Effector memory CD8-positive, alpha-beta T cell (primary cell): ENCODE measurements around the gene USP9Y.
A peak's percentile ranks its signal among the peaks of the same experiment; 100 is the strongest.

ENCODE experiments used
- ATAC-seq: fragments of 150-1000 bp; cut with Tn5 transposase; replicated peaks from 2 replicates; pipeline ENCODE4 v1.10.0; 2021; ENCODE audit warnings: mild to moderate bottlenecking, moderate library complexity
- DNase-seq, 3 experiments: peaks; one replicate each; pipeline ENCODE4 v3.0.0; 2021
- H3K27ac Mint-ChIP-seq, 2 donors: one replicate each; pipeline ENCODE4 v1.8.0; 2022; ENCODE audit warnings: mild to moderate bottlenecking in 2 of 2, mixed read lengths in 2 of 2, moderate library complexity in 2 of 2
- H3K27me3 Mint-ChIP-seq, 2 donors: one replicate each; pipeline ENCODE4 v1.8.0; 2022; ENCODE audit warnings: mixed read lengths in 2 of 2
- H3K36me3 Mint-ChIP-seq: one replicate; pipeline ENCODE4 v1.8.0; 2022; ENCODE audit warnings: mild to moderate bottlenecking, moderate library complexity, mixed read lengths; ENCODE audit not compliant: insufficient read depth
- H3K4me1 Mint-ChIP-seq, 2 donors: one replicate each; pipeline ENCODE4 v1.8.0; 2022; ENCODE audit warnings: low read depth in 2 of 2, mixed read lengths in 2 of 2
- H3K4me3 Mint-ChIP-seq, 2 donors: one replicate each; pipeline ENCODE4 v1.8.0; 2022; ENCODE audit warnings: mild to moderate bottlenecking in 2 of 2, mixed read lengths in 2 of 2, moderate library complexity in 2 of 2
- H3K9me3 Mint-ChIP-seq, 2 donors: one replicate each; pipeline ENCODE4 v1.8.0; 2022; ENCODE audit warnings: mixed read lengths in 2 of 2

The USP9Y gene

GRCh38 chrY:12733625-12734024 lies 32.6 kb downstream of the USP9Y start:
- Mint-ChIP-seq H3K27me3 (no peaks in the 10 kb centered on the region), H3K9me3 (no peaks in the 10 kb centered on the region), H3K36me3 (peaks cover 33% of the 10 kb centered on the region), H3K4me3 (no peak overlapping the region), H3K27ac (no peak overlapping the region), H3K4me1 (peaks cover under 1 to 32% of the 10 kb centered on the region in 2 donors)
- ATAC-seq (no peak), DNase-seq (no peak)

DNA sequence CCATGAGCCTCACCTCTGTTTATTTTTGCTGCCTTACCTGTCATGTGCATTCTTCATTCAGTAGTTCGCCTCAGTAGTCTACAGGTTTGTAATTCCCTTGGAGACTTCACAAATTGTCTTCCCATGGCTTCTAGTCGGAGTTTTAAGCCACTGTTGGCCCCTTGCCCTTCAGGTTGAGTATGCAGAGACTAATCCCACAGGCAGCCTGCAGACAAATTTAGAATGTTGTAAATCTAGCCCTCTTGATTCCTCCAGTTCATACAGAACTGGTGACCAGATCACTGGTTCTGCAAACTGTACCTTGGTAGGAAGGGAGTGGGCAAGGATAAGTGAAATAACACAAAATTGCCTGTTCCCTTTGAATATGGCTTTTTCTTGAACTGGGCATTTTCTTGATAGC lies 33.0 kb downstream of the USP9Y start:
- no peak overlapping the region for H3K4me3 Mint-ChIP-seq
- DNase-seq (no peak), ATAC-seq (no peak)
- H3K27me3 Mint-ChIP-seq: no peaks in the 10 kb centered on the region
- H3K9me3 Mint-ChIP-seq: no peaks in the 10 kb centered on the region
- peaks cover 37% of the 10 kb centered on the region for H3K36me3 Mint-ChIP-seq
- H3K4me1 Mint-ChIP-seq: peaks cover 0 to 28% of the 10 kb centered on the region in 2 donors
- no peak overlapping the region for H3K27ac Mint-ChIP-seq

GRCh38 chrY:12741414-12741813 lies 40.4 kb downstream of the USP9Y start:
- H3K27me3 Mint-ChIP-seq: no peaks in the 10 kb centered on the region
- no peak overlapping the region for H3K4me3 Mint-ChIP-seq
- peaks cover 62% of the 10 kb centered on the region for H3K36me3 Mint-ChIP-seq
- H3K27ac Mint-ChIP-seq: peak overlapping the region in 1 of 2 donors; percentile 68
- H3K4me1 Mint-ChIP-seq: peaks cover 0 to 15% of the 10 kb centered on the region in 2 donors
- ATAC-seq (no peak), DNase-seq (no peak)
- H3K9me3 Mint-ChIP-seq: no peaks in the 10 kb centered on the region

- no peak for ATAC-seq
- no peaks in the 10 kb centered on the region for H3K27me3 Mint-ChIP-seq
- no peak overlapping the region for H3K4me3 Mint-ChIP-seq
- H3K9me3 Mint-ChIP-seq: no peaks in the 10 kb centered on the region
- no peak for DNase-seq
- no peak overlapping the region for H3K27ac Mint-ChIP-seq
- peaks cover 0 to 20% of the 10 kb centered on the region in 2 donors for H3K4me1 Mint-ChIP-seq
- peaks cover 55% of the 10 kb centered on the region for H3K36me3 Mint-ChIP-seq
Measured at GRCh38 chrY:12742725-12743124, 41.7 kb downstream of the USP9Y start.

- H3K4me3 Mint-ChIP-seq: no peak overlapping the region
- H3K4me1 Mint-ChIP-seq: peaks cover under 1 to 22% of the 10 kb centered on the region in 2 donors
- ATAC-seq: no peak
- no peaks in the 10 kb centered on the region for H3K9me3 Mint-ChIP-seq
- no peaks in the 10 kb centered on the region for H3K27me3 Mint-ChIP-seq
- DNase-seq: no peak
- H3K27ac Mint-ChIP-seq: no peak overlapping the region
- H3K36me3 Mint-ChIP-seq: peaks cover 42% of the 10 kb centered on the region
Measured at GRCh38 chrY:12744091-12744490, 43.1 kb downstream of the USP9Y start.

DNA sequence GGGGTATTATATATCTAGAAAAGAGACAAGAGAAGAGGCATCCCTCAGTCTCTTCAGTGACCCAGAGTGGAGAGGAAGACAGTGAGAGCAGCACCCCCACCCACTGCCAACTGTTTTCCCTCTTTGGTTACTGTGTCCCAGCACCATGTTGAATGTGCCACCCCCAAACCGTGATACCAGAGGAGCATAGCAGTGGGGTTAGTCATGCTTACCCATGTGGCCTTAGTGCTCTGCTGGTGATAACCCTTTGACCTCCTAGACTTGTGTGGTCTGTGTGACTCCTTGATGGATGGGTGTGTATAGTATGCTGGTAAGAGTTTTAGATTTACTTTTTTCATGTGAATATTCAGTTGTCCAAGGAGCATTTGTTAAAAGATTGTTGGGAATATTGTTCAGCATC lies 48.3 kb downstream of the USP9Y start:
- no peak for DNase-seq
- Mint-ChIP-seq H3K27ac (peak overlapping the region in 1 of 2 donors; percentile 65), H3K4me1 (peaks cover 2 to 40% of the 10 kb centered on the region in 2 donors), H3K9me3 (no peaks in the 10 kb centered on the region), H3K36me3 (peaks cover 32% of the 10 kb centered on the region), H3K4me3 (no peak overlapping the region), H3K27me3 (no peaks in the 10 kb centered on the region)
- ATAC-seq: no peak

DNA sequence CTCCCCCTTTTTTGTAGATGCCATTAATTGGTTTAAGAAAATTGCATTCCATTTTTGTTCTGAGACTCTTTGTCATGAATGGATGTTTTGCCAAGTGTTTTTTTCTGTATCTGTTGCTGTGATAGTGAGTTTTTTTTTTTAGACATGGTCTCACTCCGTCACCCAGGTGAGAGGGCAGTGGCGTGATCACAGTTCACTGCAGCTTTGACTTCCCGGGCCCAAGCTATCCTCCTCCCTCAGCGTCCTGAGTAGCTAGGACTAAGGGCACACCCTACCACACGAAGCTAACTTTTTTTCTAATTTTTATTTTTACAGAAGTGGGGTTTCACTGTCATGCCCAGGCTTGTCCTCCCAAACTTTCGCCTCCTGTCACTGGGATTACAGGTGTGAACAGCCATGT lies 51.8 kb downstream of the USP9Y start:
- Mint-ChIP-seq H3K27ac (peak overlapping the region in 1 of 2 donors; percentile 35), H3K9me3 (no peaks in the 10 kb centered on the region), H3K36me3 (peaks cover 29% of the 10 kb centered on the region), H3K27me3 (no peaks in the 10 kb centered on the region), H3K4me3 (no peak overlapping the region), H3K4me1 (peaks cover 5 to 48% of the 10 kb centered on the region in 2 donors)
- no peak for ATAC-seq
- no peak for DNase-seq

- DNase-seq (no peak), ATAC-seq (no peak)
- Mint-ChIP-seq H3K4me1 (peaks cover 3 to 41% of the 10 kb centered on the region in 2 donors), H3K36me3 (peaks cover 41% of the 10 kb centered on the region), H3K27me3 (no peaks in the 10 kb centered on the region), H3K4me3 (no peak overlapping the region), H3K9me3 (no peaks in the 10 kb centered on the region), H3K27ac (peak overlapping the region; percentile 35 to 73)
Measured at GRCh38 chrY:12756021-12756420, 55.0 kb downstream of the USP9Y start.

DNA sequence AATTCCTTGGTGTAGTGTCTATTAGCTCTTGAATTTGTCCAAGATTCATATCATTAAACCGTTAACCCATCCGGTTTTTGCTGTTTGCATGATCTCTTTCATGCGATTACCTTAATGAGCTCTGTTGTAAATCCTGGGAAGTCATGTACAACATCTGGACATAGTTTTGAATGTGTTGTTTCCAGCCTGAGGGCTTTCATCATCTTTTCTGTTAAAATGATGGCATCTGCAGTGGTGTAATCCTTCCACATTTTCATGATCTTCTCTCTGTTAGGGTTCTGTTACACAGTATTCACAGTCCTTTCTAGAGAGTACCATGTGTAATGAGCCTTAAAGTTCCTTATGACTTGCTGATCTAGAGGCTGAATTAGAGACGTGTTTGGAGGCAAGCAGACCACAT lies 64.9 kb downstream of the USP9Y start:
- Mint-ChIP-seq H3K27ac (no peak overlapping the region), H3K27me3 (no peaks in the 10 kb centered on the region), H3K4me3 (no peak overlapping the region), H3K36me3 (peaks cover 18% of the 10 kb centered on the region), H3K4me1 (peaks cover 0 to 3% of the 10 kb centered on the region in 2 donors), H3K9me3 (no peaks in the 10 kb centered on the region)
- no peak for DNase-seq
- no peak for ATAC-seq

- ATAC-seq: no peak
- Mint-ChIP-seq H3K36me3 (peaks cover 44% of the 10 kb centered on the region), H3K27me3 (no peaks in the 10 kb centered on the region), H3K4me3 (no peak overlapping the region), H3K4me1 (peaks cover 0 to 9% of the 10 kb centered on the region in 2 donors), H3K27ac (peak overlapping the region in 1 of 2 donors; percentile 62), H3K9me3 (no peaks in the 10 kb centered on the region)
- DNase-seq: no peak
Measured at GRCh38 chrY:12784521-12784920, 83.5 kb downstream of the USP9Y start.

DNA sequence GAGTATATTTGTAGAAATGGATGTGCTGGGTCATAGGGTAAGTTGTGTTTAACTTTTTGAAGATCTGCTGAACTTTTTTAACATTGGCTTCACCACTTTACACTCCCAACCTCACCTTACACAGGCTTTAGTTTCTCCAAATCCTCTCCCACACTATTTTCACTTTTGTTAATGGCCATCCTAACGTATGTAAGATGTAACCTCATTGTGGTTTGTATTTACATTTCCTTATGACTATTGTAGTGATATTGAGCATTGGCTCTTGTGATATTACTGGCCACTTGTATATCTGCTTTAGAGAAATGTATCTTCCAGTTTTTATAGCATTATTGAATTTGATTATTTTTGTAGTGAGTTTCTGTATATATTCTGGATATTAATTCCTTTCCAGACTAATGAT lies 93.0 kb downstream of the USP9Y start:
- ATAC-seq: no peak

DNA sequence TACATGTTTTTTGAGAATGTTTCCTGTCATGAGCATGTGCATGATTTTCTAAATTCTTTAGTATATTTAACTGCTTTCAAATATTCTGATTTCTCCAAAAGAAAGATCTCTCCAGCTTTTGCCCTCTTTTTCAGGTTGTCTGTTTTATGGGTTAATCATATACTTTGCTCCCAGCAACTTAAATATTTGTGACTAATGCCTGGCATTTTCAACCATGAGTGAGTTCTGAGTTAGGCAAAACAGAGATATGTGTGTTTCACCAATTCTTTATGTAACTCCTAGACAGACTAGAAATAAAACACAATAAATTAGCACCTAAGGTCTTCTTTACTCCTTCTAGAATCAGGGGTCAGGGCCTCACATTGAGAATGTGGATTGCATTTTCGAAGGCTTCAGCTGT lies 107.0 kb downstream of the USP9Y start:
- no peaks in the 10 kb centered on the region for H3K9me3 Mint-ChIP-seq
- DNase-seq (no peak), ATAC-seq (no peak)
- H3K27ac Mint-ChIP-seq: peak overlapping the region in 1 of 2 donors; percentile 35
- H3K4me3 Mint-ChIP-seq: no peak overlapping the region
- H3K27me3 Mint-ChIP-seq: no peaks in the 10 kb centered on the region
- H3K4me1 Mint-ChIP-seq: peaks cover 4 to 22% of the 10 kb centered on the region in 2 donors
- peaks cover 43% of the 10 kb centered on the region for H3K36me3 Mint-ChIP-seq

More for the DNA sequence above, 93.0 kb downstream of the USP9Y start:
- no peak overlapping the region for H3K4me3 Mint-ChIP-seq
- H3K27ac Mint-ChIP-seq: no peak overlapping the region
- H3K27me3 Mint-ChIP-seq: no peaks in the 10 kb centered on the region
- H3K36me3 Mint-ChIP-seq: peaks cover 29% of the 10 kb centered on the region
- H3K9me3 Mint-ChIP-seq: no peaks in the 10 kb centered on the region
- H3K4me1 Mint-ChIP-seq: peaks cover 0 to 13% of the 10 kb centered on the region in 2 donors
- DNase-seq: no peak

GRCh38 chrY:12809034-12809433 lies 108.0 kb downstream of the USP9Y start:
- Mint-ChIP-seq H3K9me3 (no peaks in the 10 kb centered on the region), H3K27me3 (no peaks in the 10 kb centered on the region), H3K36me3 (peaks cover 44% of the 10 kb centered on the region), H3K4me3 (no peak overlapping the region), H3K4me1 (peaks cover 4 to 22% of the 10 kb centered on the region in 2 donors), H3K27ac (peak overlapping the region in 1 of 2 donors; percentile 35)
- ATAC-seq (no peak), DNase-seq (no peak)

- Mint-ChIP-seq H3K27me3 (no peaks in the 10 kb centered on the region), H3K36me3 (peaks cover 29% of the 10 kb centered on the region), H3K9me3 (no peaks in the 10 kb centered on the region), H3K4me1 (peaks cover 0 to 5% of the 10 kb centered on the region in 2 donors), H3K27ac (no peak overlapping the region), H3K4me3 (no peak overlapping the region)
- DNase-seq (no peak), ATAC-seq (no peak)
Measured at GRCh38 chrY:12823408-12823807, 122.4 kb downstream of the USP9Y start.

DNA sequence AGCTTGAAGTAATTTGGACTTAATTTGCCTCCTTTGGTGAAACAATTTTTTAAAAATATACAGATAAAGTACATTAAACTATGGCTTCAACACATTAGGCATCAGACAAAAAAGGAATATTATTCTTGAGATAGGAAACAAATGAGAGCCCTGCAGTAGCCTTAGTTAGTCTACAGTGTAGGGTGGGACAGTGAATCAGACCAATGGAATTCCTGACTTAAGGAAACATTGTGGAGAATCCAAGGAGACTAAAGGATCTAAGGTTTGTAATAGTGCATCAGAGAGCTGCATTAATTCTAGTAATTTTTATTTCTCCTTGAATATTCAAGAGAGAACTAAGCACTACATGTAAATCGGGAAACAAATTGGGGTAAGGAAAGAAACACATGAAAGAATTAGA lies 125.8 kb downstream of the USP9Y start:
- Mint-ChIP-seq H3K36me3 (peaks cover 26% of the 10 kb centered on the region), H3K9me3 (no peaks in the 10 kb centered on the region), H3K4me1 (peaks cover 0 to 4% of the 10 kb centered on the region in 2 donors), H3K4me3 (no peak overlapping the region), H3K27me3 (no peaks in the 10 kb centered on the region), H3K27ac (peak overlapping the region in 1 of 2 donors; percentile 29)
- DNase-seq (no peak), ATAC-seq (no peak)
